ENCODE measurements around the gene ITPK1.

DNA sequence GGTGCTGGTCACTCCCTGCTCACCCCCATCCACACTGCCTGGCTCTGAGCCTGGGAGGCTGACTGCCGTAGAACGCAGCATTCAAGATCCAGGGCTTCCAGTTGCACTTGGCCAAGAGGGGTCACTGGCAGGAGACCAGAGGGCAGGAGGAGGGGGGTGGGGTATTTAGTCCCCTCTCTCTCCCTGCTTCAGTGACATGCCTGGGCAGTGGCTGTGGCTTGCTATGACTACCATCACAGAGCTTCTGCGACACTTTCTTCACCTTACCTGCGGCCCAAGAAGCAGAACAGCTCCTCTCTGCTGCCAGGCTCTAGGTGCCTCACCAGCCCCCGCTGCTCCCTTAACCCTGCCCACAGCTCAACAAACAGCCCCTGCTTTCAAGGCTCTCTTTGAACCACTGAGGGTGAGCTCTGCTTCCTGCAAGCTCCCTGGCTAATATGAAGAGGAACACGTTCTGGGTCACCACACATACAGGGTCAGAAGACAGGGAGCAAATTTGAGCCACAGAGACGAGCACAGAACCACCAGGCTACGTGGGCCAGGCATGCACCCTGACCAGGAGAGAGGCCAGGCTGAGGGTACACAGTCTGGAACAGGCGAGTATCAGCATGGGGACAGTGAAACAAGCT, 55.7 kb downstream of the ITPK1 start:
- TF ChIP-seq, protein P1, sequence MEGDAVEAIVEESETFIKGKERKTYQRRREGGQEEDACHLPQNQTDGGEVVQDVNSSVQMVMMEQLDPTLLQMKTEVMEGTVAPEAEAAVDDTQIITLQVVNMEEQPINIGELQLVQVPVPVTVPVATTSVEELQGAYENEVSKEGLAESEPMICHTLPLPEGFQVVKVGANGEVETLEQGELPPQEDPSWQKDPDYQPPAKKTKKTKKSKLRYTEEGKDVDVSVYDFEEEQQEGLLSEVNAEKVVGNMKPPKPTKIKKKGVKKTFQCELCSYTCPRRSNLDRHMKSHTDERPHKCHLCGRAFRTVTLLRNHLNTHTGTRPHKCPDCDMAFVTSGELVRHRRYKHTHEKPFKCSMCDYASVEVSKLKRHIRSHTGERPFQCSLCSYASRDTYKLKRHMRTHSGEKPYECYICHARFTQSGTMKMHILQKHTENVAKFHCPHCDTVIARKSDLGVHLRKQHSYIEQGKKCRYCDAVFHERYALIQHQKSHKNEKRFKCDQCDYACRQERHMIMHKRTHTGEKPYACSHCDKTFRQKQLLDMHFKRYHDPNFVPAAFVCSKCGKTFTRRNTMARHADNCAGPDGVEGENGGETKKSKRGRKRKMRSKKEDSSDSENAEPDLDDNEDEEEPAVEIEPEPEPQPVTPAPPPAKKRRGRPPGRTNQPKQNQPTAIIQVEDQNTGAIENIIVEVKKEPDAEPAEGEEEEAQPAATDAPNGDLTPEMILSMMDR (IDR thresholded peaks at IDR 0.05): no peak
- TF ChIP-seq POLR2A (IDR thresholded peaks at IDR 0.05): no peak

All from stomach (tissue), 4 donors.